ENCODE measurements around the gene MRPS34.

Gene MRPS34

GRCh38 chr16:1749152-1750117 lies 23.5 kb downstream of the MRPS34 start:
- no peak for DNase-seq
- Histone ChIP-seq H3K9me3 (ENCODE audit: control insufficient read depth, low read length) (no peaks in the 10 kb centered on the region), H3K36me3 (ENCODE audit: control insufficient read depth, insufficient read depth, low read length) (peaks cover 64% of the 10 kb centered on the region)

DNA sequence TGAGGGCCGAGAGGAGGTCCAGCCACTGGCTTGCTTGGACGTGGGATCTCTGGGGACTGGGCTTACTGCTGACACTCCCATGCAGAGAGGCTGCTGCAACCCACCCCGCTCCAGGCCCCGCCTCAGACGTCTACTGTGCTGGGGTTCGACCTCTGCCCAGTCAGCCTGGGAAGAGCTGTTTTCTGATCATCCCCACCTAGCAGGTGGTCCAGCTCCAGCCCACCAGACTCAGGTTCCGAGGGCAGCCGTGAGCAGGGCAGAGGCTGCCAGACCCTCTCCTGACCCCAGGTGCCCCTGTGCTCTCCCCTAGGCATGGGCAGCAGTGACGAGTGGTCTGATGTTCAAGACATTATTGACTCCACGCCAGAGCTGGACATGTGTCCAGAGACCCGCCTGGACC lies 25.0 kb downstream of the MRPS34 start:
- DNase-seq: no peak
- Histone ChIP-seq H3K27ac (ENCODE audit: insufficient read depth, low read length, poor library complexity, severe bottlenecking) (no peak overlapping the region), H3K36me3 (ENCODE audit: control insufficient read depth, insufficient read depth, low read length) (peaks cover 76% of the 10 kb centered on the region), H3K9me3 (ENCODE audit: control insufficient read depth, low read length) (no peaks in the 10 kb centered on the region), H3K4me3 (ENCODE audit: insufficient read depth, low read depth, low read length, poor library complexity, severe bottlenecking) (no peak overlapping the region), H3K4me1 (ENCODE audit: control insufficient read depth, insufficient read depth, low read length, poor library complexity, severe bottlenecking) (no peaks in the 10 kb centered on the region), H3K27me3 (replicated peaks; ENCODE audit: control insufficient read depth, insufficient read depth, low read length, poor library complexity, severe bottlenecking) (no peaks in the 10 kb centered on the region)

More at GRCh38 chr16:1749152-1750117, 23.5 kb downstream of the MRPS34 start:
- no peak overlapping the region for H3K4me3 ChIP-seq (ENCODE audit: insufficient read depth, low read depth, low read length, poor library complexity, severe bottlenecking)
- no peak overlapping the region for H3K27ac ChIP-seq (ENCODE audit: insufficient read depth, low read length, poor library complexity, severe bottlenecking)
- no peaks in the 10 kb centered on the region for H3K27me3 ChIP-seq (replicated peaks; ENCODE audit: control insufficient read depth, insufficient read depth, low read length, poor library complexity, severe bottlenecking)
- no peaks in the 10 kb centered on the region for H3K4me1 ChIP-seq (ENCODE audit: control insufficient read depth, insufficient read depth, low read length, poor library complexity, severe bottlenecking)

GRCh38 chr16:1746693-1747195 lies 26.2 kb downstream of the MRPS34 start:
- Histone ChIP-seq H3K4me1 (ENCODE audit: control insufficient read depth, insufficient read depth, low read length, poor library complexity, severe bottlenecking) (no peaks in the 10 kb centered on the region), H3K36me3 (ENCODE audit: control insufficient read depth, insufficient read depth, low read length) (peaks cover 64% of the 10 kb centered on the region), H3K27ac (ENCODE audit: insufficient read depth, low read length, poor library complexity, severe bottlenecking) (no peak overlapping the region), H3K4me3 (ENCODE audit: insufficient read depth, low read depth, low read length, poor library complexity, severe bottlenecking) (no peak overlapping the region), H3K9me3 (ENCODE audit: control insufficient read depth, low read length) (no peaks in the 10 kb centered on the region), H3K27me3 (replicated peaks; ENCODE audit: control insufficient read depth, insufficient read depth, low read length, poor library complexity, severe bottlenecking) (no peaks in the 10 kb centered on the region)
- no peak for DNase-seq

- Histone ChIP-seq H3K36me3 (ENCODE audit: control insufficient read depth, insufficient read depth, low read length) (peaks cover 59% of the 10 kb centered on the region), H3K27me3 (replicated peaks; ENCODE audit: control insufficient read depth, insufficient read depth, low read length, poor library complexity, severe bottlenecking) (no peaks in the 10 kb centered on the region), H3K4me1 (ENCODE audit: control insufficient read depth, insufficient read depth, low read length, poor library complexity, severe bottlenecking) (no peaks in the 10 kb centered on the region), H3K9me3 (ENCODE audit: control insufficient read depth, low read length) (no peaks in the 10 kb centered on the region), H3K27ac (ENCODE audit: insufficient read depth, low read length, poor library complexity, severe bottlenecking) (no peak overlapping the region), H3K4me3 (ENCODE audit: insufficient read depth, low read depth, low read length, poor library complexity, severe bottlenecking) (no peak overlapping the region)
- no peak for DNase-seq
These were observed 26.8 kb downstream of the MRPS34 start for GRCh38 chr16:1745900-1746692.

DNA sequence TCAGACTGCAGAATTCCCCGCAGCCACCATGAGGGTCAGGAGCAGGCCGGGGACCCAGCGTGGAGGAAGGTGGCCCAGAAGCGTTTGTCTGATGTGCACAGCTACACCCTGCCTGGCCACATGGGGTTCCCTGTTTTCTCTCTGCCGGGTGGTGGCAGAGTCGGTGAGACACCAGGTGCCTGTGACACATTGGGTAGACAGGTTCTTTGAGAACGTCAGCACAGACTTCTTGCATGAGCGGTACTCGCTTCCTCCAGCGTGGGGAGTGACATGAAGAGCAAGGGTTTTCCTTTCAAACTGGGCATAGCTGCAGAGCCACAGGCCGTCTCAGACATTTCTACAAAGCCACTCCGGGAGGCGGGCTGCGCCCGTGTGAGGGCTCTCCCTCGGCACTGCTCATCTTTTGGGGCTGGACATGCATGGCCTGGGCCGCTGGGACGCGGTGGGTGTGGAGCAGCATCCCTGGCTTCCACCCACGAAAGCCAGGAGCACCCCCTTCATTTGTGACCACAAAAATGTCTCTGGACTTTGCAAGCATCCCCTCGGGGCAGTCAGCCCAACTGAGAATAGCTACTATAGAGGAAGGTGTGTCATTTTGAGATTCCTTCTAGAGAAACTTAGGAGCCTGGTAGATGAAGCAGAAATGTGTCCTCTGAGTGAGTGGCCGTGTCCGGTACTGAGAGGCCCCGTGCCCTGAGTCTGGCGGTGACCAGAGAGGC lies 27.6 kb downstream of the MRPS34 start:
- DNase-seq: no peak
- Histone ChIP-seq H3K4me1 (ENCODE audit: control insufficient read depth, insufficient read depth, low read length, poor library complexity, severe bottlenecking) (no peaks in the 10 kb centered on the region), H3K4me3 (ENCODE audit: insufficient read depth, low read depth, low read length, poor library complexity, severe bottlenecking) (no peak overlapping the region), H3K9me3 (ENCODE audit: control insufficient read depth, low read length) (no peaks in the 10 kb centered on the region), H3K27ac (ENCODE audit: insufficient read depth, low read length, poor library complexity, severe bottlenecking) (no peak overlapping the region), H3K36me3 (ENCODE audit: control insufficient read depth, insufficient read depth, low read length) (peaks cover 59% of the 10 kb centered on the region), H3K27me3 (replicated peaks; ENCODE audit: control insufficient read depth, insufficient read depth, low read length, poor library complexity, severe bottlenecking) (no peaks in the 10 kb centered on the region)

DNA sequence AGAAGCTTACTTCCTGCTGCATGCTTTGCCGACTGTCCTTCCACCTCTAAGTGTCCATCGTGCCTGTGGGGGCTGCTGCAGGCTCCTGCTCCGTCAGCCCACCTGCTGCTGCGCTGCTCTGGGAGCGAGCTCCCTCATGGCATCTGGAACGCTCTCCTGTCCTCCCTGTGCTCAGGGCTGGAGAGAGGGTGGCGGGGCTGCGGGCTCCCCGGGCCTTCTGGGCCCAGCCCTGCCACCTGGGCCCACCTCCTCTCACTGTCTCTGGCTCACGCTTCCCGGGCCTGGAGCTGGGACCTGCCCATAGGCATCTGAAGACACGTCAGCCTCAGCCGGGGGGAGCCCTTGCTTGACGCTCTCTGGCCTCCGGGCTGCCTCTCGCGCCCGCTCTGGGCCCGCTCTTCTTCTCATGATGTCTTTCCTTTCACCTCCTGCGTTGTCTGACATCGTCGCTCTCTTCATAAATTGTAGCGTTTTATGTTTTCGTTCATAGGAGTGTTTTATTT lies 28.5 kb downstream of the MRPS34 start:
- Histone ChIP-seq H3K4me3 (ENCODE audit: insufficient read depth, low read depth, low read length, poor library complexity, severe bottlenecking) (no peak overlapping the region), H3K27ac (ENCODE audit: insufficient read depth, low read length, poor library complexity, severe bottlenecking) (no peak overlapping the region), H3K9me3 (ENCODE audit: control insufficient read depth, low read length) (no peaks in the 10 kb centered on the region), H3K36me3 (ENCODE audit: control insufficient read depth, insufficient read depth, low read length) (peaks cover 54% of the 10 kb centered on the region), H3K4me1 (ENCODE audit: control insufficient read depth, insufficient read depth, low read length, poor library complexity, severe bottlenecking) (no peaks in the 10 kb centered on the region), H3K27me3 (replicated peaks; ENCODE audit: control insufficient read depth, insufficient read depth, low read length, poor library complexity, severe bottlenecking) (no peaks in the 10 kb centered on the region)
- no peak for DNase-seq

DNA sequence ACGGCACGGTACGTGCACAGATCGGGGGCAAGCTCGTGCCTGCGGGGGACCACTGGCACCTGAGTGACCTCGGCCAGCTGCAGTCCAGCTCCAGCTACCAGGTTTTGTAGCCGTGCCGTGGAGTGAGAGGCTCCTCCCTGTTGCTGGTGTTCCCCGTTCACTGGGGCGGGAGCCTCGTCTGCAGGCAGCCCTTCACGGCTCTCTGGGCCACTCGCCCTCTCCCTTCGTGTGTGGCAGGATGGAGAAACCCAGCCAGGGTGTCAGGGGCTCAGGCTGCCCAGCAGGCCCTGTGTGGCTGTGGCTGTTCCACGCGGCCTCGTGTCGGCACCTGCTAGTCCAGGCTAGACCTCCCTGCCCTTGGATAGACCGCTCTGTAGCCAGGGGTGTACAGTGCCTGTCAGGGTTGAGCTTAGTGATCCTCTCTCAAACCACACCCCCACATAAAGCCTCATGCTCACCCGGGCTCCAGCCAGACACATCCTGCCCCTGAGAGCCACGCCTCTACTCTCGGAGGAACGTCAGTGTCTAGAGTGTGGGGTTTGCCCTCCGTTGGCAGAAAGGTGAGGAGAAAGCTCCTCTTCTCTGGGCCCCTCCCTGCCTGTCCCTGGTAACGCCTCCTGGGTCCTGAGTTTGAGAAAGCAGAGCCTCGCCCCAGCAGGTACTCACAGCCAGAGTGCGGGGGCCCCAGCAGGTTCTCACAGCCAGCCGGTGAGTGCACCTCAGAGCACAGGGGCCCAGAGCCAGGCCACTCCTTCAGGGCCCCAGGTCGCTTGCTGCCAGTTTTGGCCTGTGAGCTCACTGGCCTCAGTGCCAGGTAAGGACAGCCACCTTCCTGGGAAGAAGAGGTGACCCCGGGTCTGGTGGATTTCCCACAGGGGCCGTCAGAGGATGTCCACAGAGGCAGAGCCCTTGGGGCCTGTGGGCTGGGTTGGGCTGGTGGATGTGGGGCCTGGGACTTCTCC lies 29.3 kb downstream of the MRPS34 start:
- no peak for DNase-seq
- H3K27me3 ChIP-seq (replicated peaks; ENCODE audit: control insufficient read depth, insufficient read depth, low read length, poor library complexity, severe bottlenecking): no peaks in the 10 kb centered on the region
- no peak overlapping the region for H3K4me3 ChIP-seq (ENCODE audit: insufficient read depth, low read depth, low read length, poor library complexity, severe bottlenecking)
- H3K27ac ChIP-seq (ENCODE audit: insufficient read depth, low read length, poor library complexity, severe bottlenecking): no peak overlapping the region
- peaks cover 46% of the 10 kb centered on the region for H3K36me3 ChIP-seq (ENCODE audit: control insufficient read depth, insufficient read depth, low read length)
- H3K9me3 ChIP-seq (ENCODE audit: control insufficient read depth, low read length): no peaks in the 10 kb centered on the region
- no peaks in the 10 kb centered on the region for H3K4me1 ChIP-seq (ENCODE audit: control insufficient read depth, insufficient read depth, low read length, poor library complexity, severe bottlenecking)

- H3K27me3 ChIP-seq (replicated peaks; ENCODE audit: control insufficient read depth, insufficient read depth, low read length, poor library complexity, severe bottlenecking): no peaks in the 10 kb centered on the region
- peaks cover 27% of the 10 kb centered on the region for H3K36me3 ChIP-seq (ENCODE audit: control insufficient read depth, insufficient read depth, low read length)
- H3K4me1 ChIP-seq (ENCODE audit: control insufficient read depth, insufficient read depth, low read length, poor library complexity, severe bottlenecking): no peaks in the 10 kb centered on the region
These were observed 31.3 kb downstream of the MRPS34 start for GRCh38 chr16:1741553-1742165.

More at GRCh38 chr16:1741553-1742165, 31.3 kb downstream of the MRPS34 start:
- H3K27ac ChIP-seq (ENCODE audit: insufficient read depth, low read length, poor library complexity, severe bottlenecking): no peak overlapping the region
- no peak overlapping the region for H3K4me3 ChIP-seq (ENCODE audit: insufficient read depth, low read depth, low read length, poor library complexity, severe bottlenecking)
- DNase-seq: no peak
- no peaks in the 10 kb centered on the region for H3K9me3 ChIP-seq (ENCODE audit: control insufficient read depth, low read length)
